ENCODE results near the gene MAN2C1. TPM values are rescaled to one million over a fixed set of nuclear protein-coding genes. Genes with fewer than 3 reads are reported as not detected.
"Not testable (repeated sequence)": the region's sequence is repeated elsewhere in the genome, so short reads cannot be mapped to it uniquely, and the experiment has no call there.

MAN2C1 gene
- total RNA-seq, 4 donors from 2014 or later = 84.9 to 199 (median 136) TPM

GRCh38 chr15:75314552-75315290 lies 53.7 kb downstream of the MAN2C1 start:
- 88 to 91% methylated on average over 5 of the region's 5 CpGs for WGBS, 2 donors
- intact Hi-C loops (cut with DNase I; ENCODE audit: low total_unique reads) = no loop called here
- H3K4me3 ChIP-seq (ENCODE audit: low read depth, poor library complexity, severe bottlenecking) = no peak overlapping the region
- DNase-seq (ENCODE audit: low spot score in 2 of 2) = peak in 1 of 2 donors; percentile 10
- TF ChIP-seq POLR2A (IDR thresholded peaks at IDR 0.05) = no peak
- TF ChIP-seq, protein P1, sequence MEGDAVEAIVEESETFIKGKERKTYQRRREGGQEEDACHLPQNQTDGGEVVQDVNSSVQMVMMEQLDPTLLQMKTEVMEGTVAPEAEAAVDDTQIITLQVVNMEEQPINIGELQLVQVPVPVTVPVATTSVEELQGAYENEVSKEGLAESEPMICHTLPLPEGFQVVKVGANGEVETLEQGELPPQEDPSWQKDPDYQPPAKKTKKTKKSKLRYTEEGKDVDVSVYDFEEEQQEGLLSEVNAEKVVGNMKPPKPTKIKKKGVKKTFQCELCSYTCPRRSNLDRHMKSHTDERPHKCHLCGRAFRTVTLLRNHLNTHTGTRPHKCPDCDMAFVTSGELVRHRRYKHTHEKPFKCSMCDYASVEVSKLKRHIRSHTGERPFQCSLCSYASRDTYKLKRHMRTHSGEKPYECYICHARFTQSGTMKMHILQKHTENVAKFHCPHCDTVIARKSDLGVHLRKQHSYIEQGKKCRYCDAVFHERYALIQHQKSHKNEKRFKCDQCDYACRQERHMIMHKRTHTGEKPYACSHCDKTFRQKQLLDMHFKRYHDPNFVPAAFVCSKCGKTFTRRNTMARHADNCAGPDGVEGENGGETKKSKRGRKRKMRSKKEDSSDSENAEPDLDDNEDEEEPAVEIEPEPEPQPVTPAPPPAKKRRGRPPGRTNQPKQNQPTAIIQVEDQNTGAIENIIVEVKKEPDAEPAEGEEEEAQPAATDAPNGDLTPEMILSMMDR (IDR thresholded peaks at IDR 0.05) = no peak

GRCh38 chr15:75313116-75313845 lies 55.1 kb downstream of the MAN2C1 start:
- no peak overlapping the region for H3K4me3 ChIP-seq (ENCODE audit: low read depth, poor library complexity, severe bottlenecking)
- DNase-seq (ENCODE audit: low spot score in 2 of 2) = peak in 1 of 2 donors; percentile 49
- TF ChIP-seq, protein P1 (IDR thresholded peaks at IDR 0.05) = no peak
- TF ChIP-seq POLR2A (IDR thresholded peaks at IDR 0.05) = no peak
- intact Hi-C loops (cut with DNase I; ENCODE audit: low total_unique reads) = no loop called here
- 86 to 90% methylated on average over 13 of the region's 13 CpGs for WGBS, 2 donors

- peak in 1 of 2 donors; percentile 45 for DNase-seq (ENCODE audit: low spot score in 2 of 2)
- intact Hi-C loops (cut with DNase I; ENCODE audit: low total_unique reads); H3K4me3 ChIP-seq (ENCODE audit: low read depth, poor library complexity, severe bottlenecking): not testable (repeated sequence)
- WGBS, 2 donors = 62 to 83% methylated on average over 1 of the region's 1 CpG
Observed at GRCh38 chr15:75312548-75312947, 55.9 kb downstream of the MAN2C1 start.

- TF ChIP-seq POLR2A (IDR thresholded peaks at IDR 0.05) = no peak
- TF ChIP-seq, protein P1 (IDR thresholded peaks at IDR 0.05) = no peak
- no peak overlapping the region for H3K4me3 ChIP-seq (ENCODE audit: low read depth, poor library complexity, severe bottlenecking)
- intact Hi-C loops (cut with DNase I; ENCODE audit: low total_unique reads) = no loop called here
- peak in 1 of 2 donors; percentile 23 for DNase-seq (ENCODE audit: low spot score in 2 of 2)
Observed at GRCh38 chr15:75309711-75310110, 58.7 kb downstream of the MAN2C1 start.

DNA sequence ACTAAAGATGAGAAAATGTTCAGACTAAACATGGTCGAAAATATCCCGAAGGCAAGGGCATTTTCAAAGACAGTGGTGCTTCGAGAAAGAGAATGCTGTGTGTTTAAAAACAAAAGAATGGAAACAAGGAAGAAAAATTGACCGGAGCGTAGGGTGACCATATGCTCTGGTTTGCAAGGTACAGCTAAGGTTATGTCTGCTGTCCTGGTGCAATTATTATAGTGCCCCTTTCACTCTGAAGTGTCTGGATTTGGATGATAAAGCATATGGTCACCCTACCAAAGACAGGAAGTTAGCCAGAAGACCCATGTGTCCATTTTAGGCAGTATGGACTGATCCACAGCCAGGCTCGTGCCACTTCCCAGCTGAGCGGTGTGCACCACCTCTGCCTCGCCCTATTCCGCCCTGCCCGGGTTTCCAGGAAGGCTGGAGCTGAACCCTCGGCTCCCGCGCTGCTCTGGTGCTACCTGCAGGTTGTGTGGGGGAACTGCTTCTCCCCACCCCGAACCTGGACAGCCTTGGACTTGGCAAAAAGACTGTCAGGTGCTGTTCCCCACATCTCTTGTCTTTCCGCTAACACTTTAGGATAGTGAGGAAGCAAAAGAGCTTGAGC lies 60.5 kb downstream of the MAN2C1 start:
- H3K4me3 ChIP-seq (ENCODE audit: low read depth, poor library complexity, severe bottlenecking) = no peak overlapping the region
- DNase-seq (ENCODE audit: low spot score in 2 of 2) = peak in 1 of 2 donors; percentile 84
- WGBS, 2 donors = 28 to 33% methylated on average over 15 of the region's 15 CpGs
- TF ChIP-seq, protein P1 (IDR thresholded peaks at IDR 0.05) = no peak
- intact Hi-C loops (cut with DNase I; ENCODE audit: low total_unique reads) = no loop called here

DNA sequence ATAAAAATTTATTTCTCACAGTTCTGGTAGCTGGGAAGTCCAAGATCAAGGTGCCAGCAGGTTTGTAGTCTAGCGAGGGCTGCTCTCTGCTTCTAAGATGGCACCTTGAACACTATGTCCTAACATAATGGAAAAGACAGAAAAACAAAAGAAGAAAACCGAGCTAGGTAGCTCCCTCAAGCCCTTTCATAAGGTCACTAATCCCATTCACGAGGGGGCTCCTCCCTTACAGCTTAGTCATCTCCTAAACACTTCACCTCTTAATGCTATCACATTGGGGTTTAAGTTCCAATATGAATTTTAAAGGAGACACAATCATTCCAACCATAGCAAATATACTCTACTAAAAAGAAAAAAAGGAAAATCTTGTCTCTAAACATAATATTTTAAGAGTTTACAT lies 62.2 kb downstream of the MAN2C1 start:
- intact Hi-C loops (cut with DNase I; ENCODE audit: low total_unique reads) = no loop called here
- no peak for DNase-seq (ENCODE audit: low spot score in 2 of 2)
- no peak overlapping the region for H3K4me3 ChIP-seq (ENCODE audit: low read depth, poor library complexity, severe bottlenecking)
- WGBS, 2 donors = 59 to 60% methylated on average over 3 of the region's 3 CpGs
- TF ChIP-seq, protein P1 (IDR thresholded peaks at IDR 0.05) = no peak
- no peak for TF ChIP-seq POLR2A (IDR thresholded peaks at IDR 0.05)
